ENCODE measurements around the gene NOLC1. TPM values are rescaled to one million over a fixed set of nuclear protein-coding genes. Genes with fewer than 3 reads are reported as not detected.

NOLC1 gene
- total and polyA plus RNA-seq, 2 of the 13 experiments (the other 11 are each of a cell fraction or from before 2014, with no cell fraction given): 50.6 to 81.0 TPM

DNA sequence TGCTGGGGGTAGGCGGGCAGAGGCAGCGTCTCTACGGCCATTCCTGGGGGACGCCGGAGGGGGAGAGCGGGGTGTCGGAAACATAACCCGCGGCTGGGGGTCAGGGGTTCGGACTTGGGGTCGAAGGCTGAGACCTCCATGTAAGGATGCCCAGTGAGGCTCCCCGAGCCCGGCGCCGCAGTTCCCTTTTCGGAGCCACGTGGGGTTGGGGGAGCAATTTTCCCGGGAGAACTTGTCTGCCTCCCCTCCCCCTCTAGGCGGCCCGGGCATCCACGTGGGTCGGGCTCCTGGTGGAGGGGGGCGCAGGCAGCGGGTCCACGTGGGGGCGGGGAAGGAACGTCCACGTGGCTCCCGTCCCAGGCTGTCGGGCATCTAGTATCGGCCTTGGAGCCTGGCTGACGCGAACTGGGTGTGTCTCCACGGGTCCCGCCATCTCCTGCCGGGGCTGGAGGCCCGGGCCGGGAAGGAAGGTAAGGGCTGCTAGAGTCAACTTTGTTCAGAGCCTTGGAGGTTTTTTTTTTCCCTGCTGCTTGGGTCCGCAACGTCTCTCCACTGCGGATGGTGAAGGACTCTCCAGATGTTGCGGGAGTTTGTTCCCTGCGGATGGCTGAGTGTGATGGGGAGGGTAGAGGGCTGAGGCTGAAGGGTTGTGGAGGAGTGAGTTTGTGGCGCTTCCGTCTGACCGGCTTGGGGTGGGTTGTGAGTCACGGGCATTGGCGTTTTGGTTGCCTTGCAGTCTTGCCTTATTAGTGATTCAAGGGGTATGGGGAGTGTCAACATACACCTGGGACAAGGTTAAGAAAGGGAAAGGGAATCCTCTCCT, 18.6 kb upstream of the NOLC1 start (continued):
- TF ChIP-seq GATAD2A (CRISPR knock-in tag; IDR thresholded peaks at IDR 0.05) (peak; percentile 49; the same call in 1 of the 2 replicates), ARHGAP35 (CRISPR knock-in tag; IDR thresholded peaks at IDR 0.05; ENCODE audit: borderline replicate concordance) (no peak; the same call in 1 of the 2 replicates), ZNF776 (CRISPR knock-in tag; IDR thresholded peaks at IDR 0.05) (no peak; the same call in 1 of the 2 replicates), TCF12 (IDR thresholded peaks at IDR 0.05) (no peak), TCF12 (CRISPR knock-in tag; IDR thresholded peaks at IDR 0.05) (no peak), ZNF3 (CRISPR knock-in tag; IDR thresholded peaks at IDR 0.05) (no peak), DR1 (CRISPR knock-in tag; IDR thresholded peaks at IDR 0.05) (0 out of 2 replicates have a peak, but pooled peaks have one; percentile 7), DBP (CRISPR knock-in tag; IDR thresholded peaks at IDR 0.05; ENCODE audit: not compliant biosample characterization) (no peak), POLR2A (IDR thresholded peaks at IDR 0.05; ENCODE audit: insufficient read depth in 1 of 2, low read depth in 2 of 2, low read length in 2 of 2) (peak in 1 of 2 experiments; percentile 42; a peak in 1 of 4 replicates), DPF2 (CRISPR knock-in tag; IDR thresholded peaks at IDR 0.05; ENCODE audit: borderline replicate concordance, low read depth) (no peak), ZNF546 (CRISPR knock-in tag; conservative IDR thresholded peaks at IDR 0.05) (0 out of 2 replicates have a peak, but pooled peaks have one; percentile 32), MTA3 (CRISPR knock-in tag; IDR thresholded peaks at IDR 0.05) (no peak), ZNF318 (CRISPR knock-in tag; IDR thresholded peaks at IDR 0.05) (no peak), ZBTB44 (CRISPR knock-in tag; IDR thresholded peaks at IDR 0.05) (no peak), FOXP4 (CRISPR knock-in tag; IDR thresholded peaks at IDR 0.05) (no peak)
- TF ChIP-seq, protein P1, sequence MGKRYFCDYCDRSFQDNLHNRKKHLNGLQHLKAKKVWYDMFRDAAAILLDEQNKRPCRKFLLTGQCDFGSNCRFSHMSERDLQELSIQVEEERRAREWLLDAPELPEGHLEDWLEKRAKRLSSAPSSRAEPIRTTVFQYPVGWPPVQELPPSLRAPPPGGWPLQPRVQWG (CRISPR knock-in tag; IDR thresholded peaks at IDR 0.05; ENCODE audit: borderline replicate concordance, low read depth): no peak

All from HepG2 (cell line).